GM12878 (cell line): ENCODE measurements around the gene ENDOG. TPM values are rescaled to one million over a fixed set of nuclear protein-coding genes. Genes with fewer than 3 reads are reported as not detected.

ENCODE experiments used
- ATAC-seq: fragments of 200-7000 bp; cut with Tn5 transposase; 3 replicates; pipeline ENCODE4 v1.9.1; 2020; ENCODE audit warnings: mild to moderate bottlenecking, moderate library complexity
- BruUV-seq: library from RNA; stranded (reverse); fragments of 400-500 nt; replicated peaks from 2 replicates; lab custom pipeline; 2021; lab: Mats Ljungman, UMichigan
- CTCF ChIA-PET: fragments of 300-600 bp; sonication (Branson Sonifier 250); formaldehyde crosslinking; extraction: SDS; loops from one replicate; lab custom pipeline; 2021; ENCODE audit warnings: inconsistent platforms; lab: Yijun Ruan, JAX
- POLR2A ChIA-PET: fragments of 350-600 bp; formaldehyde crosslinking; extraction: SDS; loops from one replicate; lab custom pipeline; 2021; ENCODE audit warnings: inconsistent platforms; lab: Charles Lee
- RAD21 ChIA-PET: fragments of 300-600 bp; sonication (Branson Sonifier 250); formaldehyde crosslinking; loops from one replicate; lab custom pipeline; 2023; ENCODE audit warnings: antibody characterized with exemption; ENCODE audit not compliant: unreplicated experiment; lab: Charles Lee
- SMC1A ChIA-PET: fragments of 300-600 bp; sonication (Branson Sonifier 250); formaldehyde crosslinking; loops from one replicate; lab custom pipeline; 2023; ENCODE audit not compliant: unreplicated experiment, uncharacterized antibody; lab: Charles Lee
- DNase-seq: peaks from one replicate; pipeline ENCODE4 v3.0.0-alpha.2; 2011; ENCODE audit warnings: low read depth, low spot score
- FAIRE-seq: peaks from 3 replicates; lab custom pipeline; 2011; peaks lifted over from hg19 to GRCh38; lab: Jason Lieb, UNC
- H2AFZ ChIP-seq: 2 replicates; pipeline ENCODE4 v1.6.0; 2011; ENCODE audit warnings: low read depth, low read length, control low read depth; ENCODE audit not compliant: control insufficient read depth
- H3K27ac ChIP-seq: 2 replicates; pipeline ENCODE4 v1.5.1; 2011; ENCODE audit warnings: control low read depth; ENCODE audit not compliant: control insufficient read depth, insufficient read depth
- H3K27me3 ChIP-seq, 2 experiments: replicated peaks in 1 of 2; 2 replicates each; pipeline versions ENCODE4 v1.6.0 to v1.6.1; 2011; ENCODE audit warnings: low read length in 1 of 2; ENCODE audit not compliant: control insufficient read depth in 2 of 2, insufficient read depth in 2 of 2
- H3K36me3 ChIP-seq, 2 experiments: 2 replicates each; pipeline ENCODE4 v1.5.1; 2011; ENCODE audit warnings: low read length in 1 of 2; ENCODE audit not compliant: control insufficient read depth in 2 of 2, insufficient read depth in 2 of 2
- H3K4me1 ChIP-seq: 2 replicates; pipeline ENCODE4 v1.6.1; 2011; ENCODE audit warnings: mild to moderate bottlenecking, low read length, moderate library complexity, mixed read lengths; ENCODE audit not compliant: control insufficient read depth, insufficient read depth
- H3K4me2 ChIP-seq: 2 replicates; pipeline ENCODE4 v1.6.0; 2011; ENCODE audit warnings: control low read depth; ENCODE audit not compliant: control insufficient read depth, insufficient read depth
- H3K4me3 ChIP-seq: fragments of 200-600 bp; sonication (generic); 2 replicates; pipeline ENCODE4 v1.5.1; 2016
- H3K79me2 ChIP-seq: 2 replicates; pipeline ENCODE4 v1.6.0; 2011; ENCODE audit warnings: low read length; ENCODE audit not compliant: control insufficient read depth, insufficient read depth
- H3K9ac ChIP-seq: 2 replicates; pipeline ENCODE4 v1.8.0; 2011; ENCODE audit warnings: low read length, control low read depth, mixed read lengths; ENCODE audit not compliant: control insufficient read depth, insufficient read depth
- H3K9me3 ChIP-seq: replicated peaks from 3 replicates; pipeline ENCODE4 v1.5.1; 2011; ENCODE audit warnings: mild to moderate bottlenecking, low read length; ENCODE audit not compliant: control insufficient read depth, insufficient read depth
- H4K20me1 ChIP-seq: 2 replicates; pipeline ENCODE4 v1.6.0; 2011; ENCODE audit not compliant: control insufficient read depth, insufficient read depth
- CBX3 ChIP-seq: fragments of 200-600 bp; sonication (generic); IDR thresholded peaks from 2 replicates; pipeline ENCODE4 v1.6.1; 2016; ENCODE audit warnings: low read depth, borderline replicate concordance
- HDAC6 ChIP-seq: fragments of 200-600 bp; sonication (generic); IDR thresholded peaks from one replicate; pipeline ENCODE4 v1.8.0; 2017; ENCODE audit warnings: antibody characterized with exemption; ENCODE audit not compliant: unreplicated experiment
- RUNX3 ChIP-seq: IDR thresholded peaks from 2 replicates; pipeline ENCODE4 v1.6.1; 2012; ENCODE audit warnings: low read length, inconsistent platforms
- WGBS: methylation state at CpG from one replicate; pipeline ENCODE4 v1.1.6; 2016; ENCODE audit warnings: low lambda C conversion rate; ENCODE audit not compliant: insufficient replicate concordance, insufficient coverage; ENCODE audit errors: missing lambda C conversion rate; 5-methylcytosine and 5-hydroxymethylcytosine counted together
- in situ Hi-C: fragments of 300-500 bp; cut with MboI; formaldehyde crosslinking; loops from 9 replicates; pipeline ENCODE4 v1.14.3; 2018; ENCODE audit warnings: mixed read lengths
- intact Hi-C: fragments of 100-400 bp; cut with micrococcal nuclease; formaldehyde crosslinking; loops from one replicate; pipeline ENCODE4 v1.14.2; 2022; ENCODE audit not compliant: unreplicated experiment
- polyA plus RNA-seq, 11 experiments: library from polyadenylated mRNA; depleted of rRNA in 4 of 11; unstranded in 6 of 11; stranded (reverse) in 5 of 11; fragments of >200 nt; fragmentation: Nextera tagmentation in 4 of 11; fragmentation: Illumina TruSeq in 1 of 11; extraction: Ambion mirVana in 4 of 11; extraction: Trizol in 1 of 11; gene quantifications; 1 replicate in 1 of 11; 2 replicates in 10 of 11; pipeline versions ENCODE4 v1.2.1 to v1.2.3, GENCODE V29; 2011 to 2016; ENCODE audit warnings: inconsistent platforms in 2 of 11, missing spikeins in 2 of 11, low read depth in 1 of 11
- total RNA-seq, 4 experiments: library from RNA; depleted of rRNA in 3 of 4; stranded (reverse); fragments of >200 nt in 3 of 4; fragmentation: Illumina TruSeq in 1 of 4; extraction: Trizol in 1 of 4; gene quantifications; 2 replicates each; pipeline versions ENCODE4 v1.2.1 to v1.2.3, GENCODE V29; 2013 to 2021
- TF ChIP-seq, protein P1 (sequence below): IDR thresholded peaks from 2 replicates; pipeline ENCODE4 v1.6.1; 2012; ENCODE audit warnings: low read depth, low read length, improper control_type of control experiment

Gene ENDOG
- total and polyA plus RNA-seq, 10 of the 15 experiments (the other 5 are each of a cell fraction or from before 2014, with no cell fraction given): 0.84 to 29.2 (median 9.0) TPM

DNA sequence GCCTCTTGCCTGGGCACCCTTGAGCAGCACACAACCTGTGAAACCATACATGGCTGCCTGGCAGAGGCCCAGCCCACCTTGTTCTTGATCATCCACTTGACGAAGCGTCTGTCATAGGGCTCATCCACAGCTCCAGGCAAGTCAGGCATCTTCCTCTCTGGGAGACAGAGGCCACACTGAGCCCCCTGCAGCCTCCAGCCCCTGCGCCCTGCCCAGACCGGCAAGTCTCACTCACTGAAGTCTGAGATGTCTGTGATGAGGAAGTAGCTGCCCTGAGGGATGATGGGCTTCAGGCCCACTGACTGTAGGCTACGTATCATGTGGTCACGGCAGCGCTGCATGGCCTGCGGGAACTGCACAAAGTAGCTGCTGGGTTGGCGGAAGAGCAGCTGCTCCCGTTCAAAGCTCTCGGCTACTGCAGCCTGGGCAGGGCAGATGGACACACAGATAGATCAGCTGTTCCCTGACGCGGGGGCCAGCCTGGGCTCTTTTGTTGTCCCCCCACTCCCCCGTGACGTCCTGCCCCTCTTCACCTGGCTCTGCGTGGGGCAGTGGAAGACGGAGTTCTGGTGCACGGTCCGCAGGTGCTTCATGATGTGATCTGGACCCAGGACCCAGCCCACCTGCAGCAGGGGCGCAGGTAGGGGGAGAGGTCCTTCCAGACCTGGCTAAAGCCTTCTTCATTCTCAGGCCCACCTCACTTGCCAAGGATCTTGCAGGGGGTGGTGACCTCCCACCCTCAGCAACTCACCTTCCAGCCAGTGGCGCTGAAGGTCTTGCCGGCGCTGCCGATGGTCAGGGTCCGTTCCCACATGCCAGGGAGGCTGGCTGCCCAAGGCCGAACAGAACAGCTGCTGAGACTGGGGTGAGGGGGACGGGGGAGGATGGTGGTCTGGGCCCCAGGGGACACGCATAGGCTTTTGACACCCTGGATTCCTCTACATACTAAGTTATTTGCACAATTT, 17.2 kb downstream of the ENDOG start:
- in situ Hi-C loops: no loop called here
- Histone ChIP-seq H3K4me3 (no peak overlapping the region), H3K9ac (no peak overlapping the region), H4K20me1 (no peaks in the 10 kb centered on the region), H3K79me2 (no peaks in the 10 kb centered on the region), H3K4me1 (no peaks in the 10 kb centered on the region), H2AFZ (no peak overlapping the region), H3K36me3 (peaks cover 0 to 2% of the 10 kb centered on the region in 2 experiments; a peak in 2 of 4 replicates), H3K27me3 (no peaks in the 10 kb centered on the region), H3K27ac (no peak overlapping the region), H3K4me2 (no peak overlapping the region), H3K9me3 (no peaks in the 10 kb centered on the region)
- ATAC-seq (no peak), FAIRE-seq (no peak), DNase-seq (no peak)
- TF ChIP-seq, protein P1, sequence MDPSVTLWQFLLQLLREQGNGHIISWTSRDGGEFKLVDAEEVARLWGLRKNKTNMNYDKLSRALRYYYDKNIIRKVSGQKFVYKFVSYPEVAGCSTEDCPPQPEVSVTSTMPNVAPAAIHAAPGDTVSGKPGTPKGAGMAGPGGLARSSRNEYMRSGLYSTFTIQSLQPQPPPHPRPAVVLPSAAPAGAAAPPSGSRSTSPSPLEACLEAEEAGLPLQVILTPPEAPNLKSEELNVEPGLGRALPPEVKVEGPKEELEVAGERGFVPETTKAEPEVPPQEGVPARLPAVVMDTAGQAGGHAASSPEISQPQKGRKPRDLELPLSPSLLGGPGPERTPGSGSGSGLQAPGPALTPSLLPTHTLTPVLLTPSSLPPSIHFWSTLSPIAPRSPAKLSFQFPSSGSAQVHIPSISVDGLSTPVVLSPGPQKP: no peak
- TF ChIP-seq CBX3 (no peak), HDAC6 (no peak), RUNX3 (no peak)
- intact Hi-C loops: no loop called here
- CTCF ChIA-PET: no interaction called here
- SMC1A ChIA-PET: no interaction called here
- RAD21 ChIA-PET: no interaction called here
- 88% methylated on average over 27 of the region's 28 CpGs for WGBS
- no TSS peak for BruUV-seq
- POLR2A ChIA-PET: no interaction called here
